Measurements from ENCODE around the gene IGSF8.
"Not testable (repeated sequence)": the region's sequence is repeated elsewhere in the genome, so short reads cannot be mapped to it uniquely, and the experiment has no call there.

GRCh38 chr1:160111462-160111861 lies 13.0 kb upstream of the IGSF8 start:
- not testable (repeated sequence) for TF ChIP-seq CTCF (IDR thresholded peaks at IDR 0.05; ENCODE audit: poor library complexity, severe bottlenecking); EP300 (conservative IDR thresholded peaks at IDR 0.05; ENCODE audit: poor library complexity, severe bottlenecking)
